Hepatocyte (in vitro differentiated cells): Measurements from ENCODE around the gene SPINT3. TPM values are rescaled to one million over a fixed set of nuclear protein-coding genes. Genes with fewer than 3 reads are reported as not detected.
A peak's percentile ranks its signal among the peaks of the same experiment; 100 is the strongest.

ENCODE experiments used
- DNase-seq: peaks from one replicate; pipeline ENCODE4 v3.0.0-alpha.2; 2016; ENCODE audit warnings: low spot score
- H2AFZ ChIP-seq: fragments of 200-600 bp; sonication (generic); 2 replicates; pipeline ENCODE4 v1.6.0; 2016; ENCODE audit warnings: antibody characterized with exemption, mild to moderate bottlenecking
- H3K27ac ChIP-seq: fragments of 200-600 bp; sonication (generic); 2 replicates; pipeline ENCODE4 v1.5.1; 2016; ENCODE audit warnings: mild to moderate bottlenecking
- H3K27me3 ChIP-seq: fragments of 200-600 bp; sonication (generic); 2 replicates; pipeline ENCODE4 v1.6.1; 2016
- H3K36me3 ChIP-seq: fragments of 200-600 bp; sonication (generic); replicated peaks from 2 replicates; pipeline ENCODE4 v1.5.1; 2016; ENCODE audit warnings: low read depth; ENCODE audit not compliant: insufficient read depth
- H3K4me1 ChIP-seq: fragments of 200-600 bp; sonication (generic); 2 replicates; pipeline ENCODE4 v1.5.1; 2016; ENCODE audit warnings: mild to moderate bottlenecking, moderate library complexity; ENCODE audit not compliant: insufficient read depth
- H3K4me2 ChIP-seq: fragments of 200-600 bp; sonication (generic); 2 replicates; pipeline ENCODE4 v1.6.0; 2016
- H3K4me3 ChIP-seq: fragments of 200-600 bp; sonication (generic); 2 replicates; pipeline ENCODE4 v1.5.1; 2016; ENCODE audit warnings: mild to moderate bottlenecking
- H3K79me2 ChIP-seq: fragments of 200-600 bp; sonication (generic); 2 replicates; pipeline ENCODE4 v1.6.0; 2017; ENCODE audit warnings: mild to moderate bottlenecking
- H3K9me2 ChIP-seq: fragments of 200-600 bp; sonication (generic); replicated peaks from 2 replicates; pipeline ENCODE4 v1.6.0; 2017; ENCODE audit warnings: mild to moderate bottlenecking; ENCODE audit not compliant: insufficient read depth
- H3K9me3 ChIP-seq: fragments of 200-600 bp; sonication (generic); 2 replicates; pipeline ENCODE4 v1.5.1; 2016; ENCODE audit warnings: low read depth, mild to moderate bottlenecking
- H4K20me1 ChIP-seq: fragments of 200-600 bp; sonication (generic); 2 replicates; pipeline ENCODE4 v1.6.0; 2016; ENCODE audit warnings: mild to moderate bottlenecking; ENCODE audit not compliant: insufficient read depth, poor library complexity, severe bottlenecking
- EZH2 ChIP-seq: fragments of 200-600 bp; sonication (generic); IDR thresholded peaks from 2 replicates; pipeline ENCODE4 v1.6.1; 2016; ENCODE audit warnings: antibody characterized with exemption, mild to moderate bottlenecking, borderline replicate concordance
- EZH2phosphoT487 ChIP-seq: fragments of 200-600 bp; sonication (generic); IDR thresholded peaks from one replicate; pipeline ENCODE4 v1.6.1; 2018; ENCODE audit warnings: antibody characterized with exemption, mild to moderate bottlenecking, low read depth, moderate library complexity; ENCODE audit not compliant: unreplicated experiment, severe bottlenecking
- WGBS: methylation state at CpG from one replicate; pipeline ENCODE4 v1.1.6; 2016; ENCODE audit warnings: low lambda C conversion rate; ENCODE audit errors: missing lambda C conversion rate; 5-methylcytosine and 5-hydroxymethylcytosine counted together
- polyA plus RNA-seq: library from polyadenylated mRNA; unstranded; fragments of >200 nt; fragmentation: Nextera tagmentation; extraction: Ambion mirVana; gene quantifications from 2 replicates; pipeline ENCODE4 v1.2.1, GENCODE V29; 2016
- total RNA-seq: library from RNA; depleted of rRNA; stranded (reverse); fragments of >200 nt; gene quantifications from 2 replicates; pipeline ENCODE4 v1.2.3, GENCODE V29; 2014
- TF ChIP-seq, protein P1 (sequence below): fragments of 200-600 bp; sonication (generic); IDR thresholded peaks from 2 replicates; pipeline ENCODE4 v1.5.1; 2016; ENCODE audit warnings: antibody characterized with exemption, mild to moderate bottlenecking; ENCODE audit not compliant: poor library complexity

Gene SPINT3
- total and polyA plus RNA-seq, 2 experiments from 2014 or later, result not detected

DNA sequence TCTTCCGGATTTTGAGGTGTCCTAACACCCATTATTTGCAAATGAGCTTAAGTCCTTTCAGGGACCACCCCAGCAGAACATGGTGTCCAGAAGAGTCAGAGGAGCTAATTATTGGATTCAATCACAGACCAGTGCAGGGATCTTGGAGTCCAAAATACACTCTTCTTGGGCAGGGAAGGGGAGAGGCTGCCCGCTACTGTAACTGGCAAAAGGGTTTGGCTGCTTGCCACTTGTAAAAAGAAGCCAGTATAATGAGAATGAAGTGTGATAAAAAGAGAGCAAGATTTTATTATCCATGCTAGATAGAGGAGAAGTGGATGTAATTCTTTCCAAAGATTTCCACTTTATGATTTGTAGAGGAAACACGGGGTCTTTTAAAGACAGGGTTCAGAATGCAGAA, 19.3 kb downstream of the SPINT3 start:
- no peak overlapping the region for H3K27ac ChIP-seq
- no peaks in the 10 kb centered on the region for H3K36me3 ChIP-seq
- H4K20me1 ChIP-seq, result no peaks in the 10 kb centered on the region
- 78% methylated on average over 3 of the region's 3 CpGs for WGBS
- no peaks in the 10 kb centered on the region for H3K9me2 ChIP-seq
- no peaks in the 10 kb centered on the region for H3K4me1 ChIP-seq
- H3K4me2 ChIP-seq, result no peak overlapping the region
- H2AFZ ChIP-seq, result no peak overlapping the region
- H3K9me3 ChIP-seq, result no peaks in the 10 kb centered on the region
- peaks cover 4% of the 10 kb centered on the region for H3K27me3 ChIP-seq
- no peak for TF ChIP-seq EZH2phosphoT487
- TF ChIP-seq, protein P1, sequence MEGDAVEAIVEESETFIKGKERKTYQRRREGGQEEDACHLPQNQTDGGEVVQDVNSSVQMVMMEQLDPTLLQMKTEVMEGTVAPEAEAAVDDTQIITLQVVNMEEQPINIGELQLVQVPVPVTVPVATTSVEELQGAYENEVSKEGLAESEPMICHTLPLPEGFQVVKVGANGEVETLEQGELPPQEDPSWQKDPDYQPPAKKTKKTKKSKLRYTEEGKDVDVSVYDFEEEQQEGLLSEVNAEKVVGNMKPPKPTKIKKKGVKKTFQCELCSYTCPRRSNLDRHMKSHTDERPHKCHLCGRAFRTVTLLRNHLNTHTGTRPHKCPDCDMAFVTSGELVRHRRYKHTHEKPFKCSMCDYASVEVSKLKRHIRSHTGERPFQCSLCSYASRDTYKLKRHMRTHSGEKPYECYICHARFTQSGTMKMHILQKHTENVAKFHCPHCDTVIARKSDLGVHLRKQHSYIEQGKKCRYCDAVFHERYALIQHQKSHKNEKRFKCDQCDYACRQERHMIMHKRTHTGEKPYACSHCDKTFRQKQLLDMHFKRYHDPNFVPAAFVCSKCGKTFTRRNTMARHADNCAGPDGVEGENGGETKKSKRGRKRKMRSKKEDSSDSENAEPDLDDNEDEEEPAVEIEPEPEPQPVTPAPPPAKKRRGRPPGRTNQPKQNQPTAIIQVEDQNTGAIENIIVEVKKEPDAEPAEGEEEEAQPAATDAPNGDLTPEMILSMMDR, result no peak
- TF ChIP-seq EZH2, result no peak
- H3K4me3 ChIP-seq, result no peak overlapping the region
- no peak for DNase-seq
- no peaks in the 10 kb centered on the region for H3K79me2 ChIP-seq

DNA sequence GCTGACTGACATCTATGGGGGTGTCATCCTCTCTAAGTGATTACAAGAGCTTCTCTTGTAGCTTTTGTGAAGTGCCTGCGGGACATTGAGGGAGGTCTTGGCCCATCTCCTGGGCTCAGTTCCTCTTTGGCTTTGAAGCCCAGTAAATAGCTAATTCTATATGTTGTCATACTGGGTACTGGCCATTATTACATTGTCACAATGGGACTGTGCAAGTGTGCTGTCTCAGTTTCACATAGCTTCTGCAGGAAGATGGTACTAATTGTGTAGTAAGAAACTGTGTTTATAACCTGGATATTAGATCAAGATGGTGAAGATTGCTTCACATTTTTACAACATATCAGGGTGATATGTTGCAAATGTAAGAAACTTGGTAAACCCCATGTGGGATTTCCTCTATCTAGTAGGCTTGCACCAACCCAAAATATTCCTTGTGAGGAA, 19.9 kb downstream of the SPINT3 start:
- Histone ChIP-seq H3K36me3 (no peaks in the 10 kb centered on the region), H3K27ac (no peak overlapping the region), H3K9me2 (no peaks in the 10 kb centered on the region), H3K79me2 (no peaks in the 10 kb centered on the region), H3K9me3 (no peaks in the 10 kb centered on the region), H4K20me1 (no peaks in the 10 kb centered on the region), H3K4me3 (no peak overlapping the region), H3K4me2 (no peak overlapping the region), H3K27me3 (peaks cover 4% of the 10 kb centered on the region), H3K4me1 (no peaks in the 10 kb centered on the region), H2AFZ (no peak overlapping the region)
- no peak for DNase-seq
- WGBS, result 84% methylated on average over 1 of the region's 1 CpG
- TF ChIP-seq, protein P1, result no peak
- no peak for TF ChIP-seq EZH2phosphoT487
- no peak for TF ChIP-seq EZH2

DNA sequence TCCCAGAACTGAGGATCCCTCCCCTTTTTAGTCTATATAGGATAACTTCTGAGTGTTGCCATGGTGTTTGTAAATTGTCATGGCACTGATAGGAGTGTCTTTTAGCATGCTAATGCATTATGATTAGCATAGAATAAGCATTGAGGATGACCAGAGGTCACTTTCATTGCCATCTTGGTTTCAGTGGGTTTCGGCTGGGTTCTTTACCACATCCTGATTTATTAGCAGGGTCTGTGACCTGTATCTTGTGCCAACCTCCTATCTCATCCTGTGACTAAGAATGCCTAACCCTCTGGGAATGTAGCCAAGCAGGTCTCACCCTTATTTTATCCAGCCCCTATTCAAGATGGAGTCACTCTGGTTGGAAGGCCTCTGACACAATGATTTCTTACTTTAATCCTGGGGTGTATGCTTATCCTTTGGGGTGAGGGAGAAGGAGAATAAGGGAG, 26.3 kb downstream of the SPINT3 start:
- no peaks in the 10 kb centered on the region for H3K9me3 ChIP-seq
- no peaks in the 10 kb centered on the region for H4K20me1 ChIP-seq
- DNase-seq, result no peak
- no peak overlapping the region for H3K27ac ChIP-seq
- no peaks in the 10 kb centered on the region for H3K9me2 ChIP-seq
- no peak overlapping the region for H3K4me3 ChIP-seq
- no peak overlapping the region for H2AFZ ChIP-seq
- H3K27me3 ChIP-seq, result peaks cover 3% of the 10 kb centered on the region
- no peak overlapping the region for H3K4me2 ChIP-seq
- WGBS, result 85% methylated on average over 1 of the region's 1 CpG
- no peaks in the 10 kb centered on the region for H3K79me2 ChIP-seq
- H3K4me1 ChIP-seq, result no peaks in the 10 kb centered on the region
- TF ChIP-seq EZH2, result no peak
- TF ChIP-seq, protein P1, result no peak
- H3K36me3 ChIP-seq, result no peaks in the 10 kb centered on the region

DNA sequence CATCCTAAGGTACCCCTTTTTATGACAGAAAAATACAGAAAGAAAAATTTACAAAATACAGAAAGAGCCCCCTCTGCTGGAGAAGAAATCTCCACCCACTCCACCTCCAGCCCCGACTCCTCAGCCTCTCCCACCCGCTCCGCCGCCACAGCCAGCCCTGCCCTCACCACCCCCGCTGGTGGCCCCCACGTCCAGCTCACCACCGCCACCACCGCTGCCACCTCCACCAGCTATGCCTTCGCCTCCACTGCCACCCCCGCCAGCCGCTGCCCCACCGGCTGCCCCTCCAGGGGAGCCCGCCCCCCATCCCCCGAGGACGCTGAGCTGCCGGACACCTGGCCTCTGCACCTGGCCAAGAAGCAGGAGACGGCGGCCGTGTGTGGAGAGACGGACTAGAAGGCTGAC, 28.2 kb downstream of the SPINT3 start:
- Histone ChIP-seq H4K20me1 (no peaks in the 10 kb centered on the region), H3K27me3 (peaks cover 4% of the 10 kb centered on the region), H3K4me1 (no peaks in the 10 kb centered on the region), H3K4me3 (no peak overlapping the region), H3K9me2 (no peaks in the 10 kb centered on the region), H3K36me3 (no peaks in the 10 kb centered on the region), H3K27ac (no peak overlapping the region), H3K79me2 (no peaks in the 10 kb centered on the region), H2AFZ (no peak overlapping the region), H3K4me2 (no peak overlapping the region), H3K9me3 (no peaks in the 10 kb centered on the region)
- no peak for DNase-seq
- 33% methylated on average over 9 of the region's 20 CpGs for WGBS
- TF ChIP-seq EZH2, result no peak
- TF ChIP-seq, protein P1, result peak; percentile 39
